Measurements from ENCODE around the gene RIT2.

RIT2 gene

DNA sequence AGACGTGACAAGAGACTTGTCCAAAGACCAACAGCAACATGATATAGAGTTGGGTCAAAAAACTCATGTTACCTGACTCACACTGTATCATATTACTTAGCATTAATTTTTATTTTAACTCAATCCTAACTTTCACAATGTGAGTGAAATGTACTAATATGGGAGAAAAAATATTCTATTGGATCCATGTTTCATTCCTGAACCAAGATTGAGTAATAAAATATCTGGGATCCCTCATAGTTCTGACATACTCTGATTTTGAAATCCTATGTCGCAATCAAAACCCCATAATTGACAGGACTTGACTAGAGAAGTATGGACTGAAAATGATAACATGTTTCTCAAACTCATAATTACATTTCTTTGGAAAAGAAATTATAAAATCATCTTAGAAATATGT is 190.4 kb downstream of the RIT2 start:
- DNase-seq (ENCODE audit: low read depth): no peak

DNA sequence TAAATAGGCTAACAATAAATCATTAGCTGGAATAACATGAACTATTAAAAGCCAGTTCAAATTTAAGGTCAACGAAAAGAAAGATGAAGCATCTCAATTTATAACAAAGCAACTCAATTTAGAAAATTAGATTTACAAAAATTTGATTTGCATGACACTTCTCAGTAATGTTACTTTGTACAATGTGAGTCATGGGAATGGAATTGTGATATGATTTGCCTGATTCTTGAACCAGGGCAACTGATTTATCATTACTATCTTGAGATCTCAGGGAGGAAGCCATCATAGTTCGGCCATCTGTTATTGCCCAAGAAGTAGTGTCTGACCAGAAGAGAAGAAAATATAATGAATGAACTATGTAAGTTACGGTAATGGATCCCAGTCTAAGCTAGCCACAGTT is 193.1 kb downstream of the RIT2 start:
- DNase-seq (ENCODE audit: low read depth): no peak

DNA sequence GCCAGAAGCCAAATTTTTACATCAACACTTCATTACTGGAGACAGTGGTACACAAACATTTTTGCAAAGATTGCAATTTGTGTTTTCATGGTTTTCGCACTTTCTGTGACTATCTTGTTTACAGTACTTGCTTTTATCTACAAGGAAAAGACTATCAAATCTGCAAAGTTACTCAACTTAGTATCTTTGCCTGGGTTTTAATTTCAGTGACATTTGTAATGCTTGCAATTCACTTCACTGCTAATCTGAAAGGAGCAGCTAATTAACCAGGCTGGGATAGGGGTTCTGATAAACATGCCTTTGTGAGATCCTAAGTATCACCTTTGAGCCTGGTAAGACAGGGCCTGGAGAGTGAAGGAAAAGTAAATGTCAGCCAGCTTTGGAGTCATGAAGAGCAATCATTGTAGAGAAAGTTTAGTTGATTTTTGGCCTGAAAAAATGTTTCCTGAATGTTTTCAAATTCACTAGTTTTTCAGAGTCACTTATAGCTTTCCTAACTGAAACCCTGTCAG is 194.2 kb downstream of the RIT2 start:
- DNase-seq (ENCODE audit: low read depth): no peak

- no peak for DNase-seq (ENCODE audit: low read depth)
Measured at GRCh38 chr18:42920621-42921020, 194.9 kb downstream of the RIT2 start.

DNA sequence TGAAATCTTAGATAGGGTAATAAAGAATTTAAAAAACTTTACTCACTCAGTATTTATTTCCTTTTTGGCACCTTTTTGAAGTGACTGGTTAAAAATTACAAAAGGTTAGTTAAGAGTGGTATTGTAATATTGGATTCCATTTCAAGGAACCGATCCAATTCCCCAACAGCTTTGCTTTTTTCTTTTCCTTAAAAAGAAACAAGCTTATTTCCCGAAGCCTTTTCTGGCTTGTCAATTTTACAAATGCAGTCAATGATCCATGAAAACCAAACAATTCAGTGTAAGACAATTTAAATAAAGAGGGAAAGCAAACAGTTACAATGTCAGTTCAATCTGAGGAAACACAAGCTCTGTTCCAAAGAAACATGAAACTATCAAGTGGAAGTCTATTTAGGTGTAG is 200.2 kb downstream of the RIT2 start:
- DNase-seq (ENCODE audit: low read depth): no peak

DNA sequence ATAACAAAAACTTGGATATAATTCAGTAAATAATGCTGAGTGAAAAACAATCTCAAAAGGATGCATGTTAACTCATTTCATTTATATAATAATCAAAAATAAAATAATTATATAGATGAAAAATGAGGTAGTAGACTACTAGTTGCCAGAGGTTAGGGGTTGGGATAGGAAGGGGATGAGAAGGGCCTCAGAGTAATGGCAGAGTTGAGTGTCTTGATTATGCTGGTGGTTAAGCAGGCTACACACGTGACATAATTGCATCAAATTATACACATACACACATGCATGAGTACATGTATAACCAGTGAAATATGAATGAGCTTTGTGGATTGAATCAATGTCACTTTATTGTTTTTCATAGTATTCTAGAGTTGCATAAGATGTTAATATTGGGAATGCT is 201.0 kb downstream of the RIT2 start:
- DNase-seq (ENCODE audit: low read depth): no peak

DNA sequence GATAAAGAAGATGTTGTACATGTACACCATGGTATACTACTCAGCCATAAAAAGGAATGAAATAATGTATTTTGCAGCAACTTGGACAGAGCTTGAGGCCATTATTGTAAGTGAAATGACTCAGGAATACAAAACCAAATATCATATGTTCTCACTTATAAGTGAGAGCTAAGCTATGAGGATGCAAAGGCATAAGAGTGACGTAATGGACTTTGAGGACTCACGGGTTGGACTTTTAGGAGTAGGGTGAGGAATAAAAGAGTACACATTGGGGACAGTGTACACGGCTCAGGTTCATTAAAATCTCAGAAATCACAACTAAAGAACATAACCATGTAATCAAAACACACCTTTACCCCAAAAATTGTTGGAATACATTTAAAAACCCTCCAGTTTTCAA is 206.4 kb downstream of the RIT2 start:
- no peak for DNase-seq (ENCODE audit: low read depth)

DNA sequence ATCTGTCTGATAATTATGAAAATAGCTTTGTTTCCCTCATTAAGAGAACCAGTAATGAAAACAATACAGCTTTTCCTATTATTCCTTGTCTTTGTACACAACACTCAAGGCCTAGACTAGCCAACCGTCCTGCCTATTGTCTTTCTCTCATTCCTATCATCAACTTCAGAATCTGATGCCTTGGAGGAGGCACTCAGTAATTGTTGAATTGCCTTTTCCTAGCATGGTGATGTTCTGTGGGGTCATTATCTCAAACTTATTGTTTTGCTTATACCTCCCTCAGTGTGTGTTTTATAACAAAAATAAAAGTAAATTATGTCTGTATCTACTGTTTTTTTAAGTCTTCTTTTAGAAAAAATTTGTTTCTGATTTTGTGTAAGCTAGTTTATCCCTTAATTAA is 208.7 kb downstream of the RIT2 start:
- no peak for DNase-seq (ENCODE audit: low read depth)

DNA sequence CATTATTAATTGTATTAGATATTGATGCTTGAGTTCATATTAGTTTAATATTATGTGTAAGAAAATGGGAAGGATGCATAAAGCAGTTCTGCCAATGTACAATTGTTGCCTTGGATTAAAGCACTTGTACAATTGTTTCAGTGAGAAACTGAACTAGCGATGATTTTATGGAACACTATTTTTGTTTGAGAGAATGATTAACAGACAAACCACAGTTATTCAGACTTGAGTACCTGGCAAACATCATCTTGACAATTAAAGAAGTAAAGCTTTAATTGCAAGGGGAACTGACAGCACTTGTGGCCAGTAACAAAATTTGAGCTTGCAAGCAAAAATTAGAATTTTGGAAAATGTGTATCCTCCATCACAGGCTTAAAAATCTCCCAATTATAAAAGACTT is 214.3 kb downstream of the RIT2 start:
- DNase-seq (ENCODE audit: low read depth): no peak

- DNase-seq (ENCODE audit: low read depth): no peak
Measured at GRCh38 chr18:42893977-42894376, 221.5 kb downstream of the RIT2 start.

- no peak for DNase-seq (ENCODE audit: low read depth)
Measured at GRCh38 chr18:42892181-42892580, 223.3 kb downstream of the RIT2 start.

DNA sequence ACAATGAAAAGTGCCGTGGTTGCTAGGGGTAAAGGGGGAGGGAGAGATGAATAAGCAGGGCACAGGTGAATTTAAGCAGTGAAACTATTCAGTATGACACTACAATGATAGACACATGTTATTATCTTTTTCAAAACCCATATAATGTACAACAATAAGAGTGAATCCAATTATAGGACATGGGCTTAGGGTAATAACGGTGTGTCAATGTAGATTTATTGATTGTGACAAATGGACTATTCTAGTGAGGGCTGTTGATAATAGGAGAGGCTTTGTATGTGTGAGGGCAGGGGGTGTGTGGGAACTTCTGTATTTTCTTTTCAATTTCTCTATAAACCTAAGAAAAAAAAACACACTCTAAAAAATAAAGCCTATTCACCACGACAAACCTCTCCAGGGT is 223.8 kb downstream of the RIT2 start:
- no peak for DNase-seq (ENCODE audit: low read depth)

DNA sequence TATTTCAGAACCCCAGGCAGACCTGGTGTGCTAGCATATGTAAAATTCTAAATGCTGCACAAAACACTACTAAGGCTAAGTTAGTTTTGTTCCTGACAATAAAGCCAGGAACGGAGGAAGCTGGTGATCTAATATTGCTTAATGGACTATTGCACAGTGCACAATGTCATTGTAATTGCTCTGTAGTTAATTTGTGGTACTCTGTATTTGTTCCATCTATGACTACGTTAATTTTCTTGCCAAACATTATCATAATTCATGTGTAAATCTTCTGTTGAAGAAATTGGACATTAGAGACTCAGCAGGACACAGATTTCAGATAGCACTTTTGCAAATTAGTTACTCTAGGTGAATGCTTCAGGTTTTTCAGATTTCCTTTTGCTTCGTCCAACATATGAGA is 232.3 kb downstream of the RIT2 start:
- DNase-seq (ENCODE audit: low read depth): no peak

- DNase-seq (ENCODE audit: low read depth): no peak
Measured at GRCh38 chr18:42882122-42882521, 233.4 kb downstream of the RIT2 start.

- no peak for DNase-seq (ENCODE audit: low read depth)
Measured at GRCh38 chr18:42872838-42873237, 242.6 kb downstream of the RIT2 start.

GRCh38 chr18:42864876-42865275 is 250.6 kb downstream of the RIT2 start:
- DNase-seq (ENCODE audit: low read depth): no peak

DNA sequence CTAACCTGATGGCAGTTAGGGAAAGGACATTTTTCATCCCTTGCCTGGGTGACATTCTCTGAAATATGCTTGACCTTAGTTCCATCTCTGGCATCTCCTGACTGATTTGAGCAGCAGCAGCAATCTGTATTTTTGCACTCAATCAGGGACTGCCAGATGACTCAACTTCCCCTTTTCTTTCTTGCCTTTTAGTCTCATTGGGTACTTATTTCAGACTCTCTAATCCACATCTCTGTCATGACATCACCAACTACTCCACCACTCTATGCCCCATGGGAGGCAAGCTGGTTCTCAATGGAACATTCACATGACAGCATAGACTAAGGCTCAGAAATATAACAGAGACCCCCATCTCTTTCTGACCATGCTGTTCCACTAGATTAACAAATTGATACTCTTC is 254.2 kb downstream of the RIT2 start:
- no peak for DNase-seq (ENCODE audit: low read depth)

DNA sequence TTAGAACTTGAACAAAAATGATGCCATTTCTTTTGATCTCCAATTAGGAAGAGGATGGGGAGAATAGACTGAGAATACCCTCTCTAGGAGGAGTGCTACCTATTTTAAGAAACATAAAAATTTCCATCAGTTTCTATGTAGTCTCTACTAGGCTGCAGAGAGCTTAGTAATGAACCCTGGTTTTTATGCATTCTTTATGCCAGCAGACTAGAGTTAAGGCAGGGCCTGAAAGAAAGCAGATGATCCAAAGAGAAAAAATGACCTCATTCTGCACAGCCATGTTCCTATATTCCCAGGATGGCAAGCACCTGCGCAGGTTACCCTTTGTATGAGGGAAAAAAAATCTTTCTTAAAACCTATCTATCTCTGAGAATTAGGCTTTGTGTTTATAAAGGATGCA is 254.9 kb downstream of the RIT2 start:
- DNase-seq (ENCODE audit: low read depth): no peak

- DNase-seq (ENCODE audit: low read depth): no peak
Measured at GRCh38 chr18:42860011-42860410, 255.5 kb downstream of the RIT2 start.

- DNase-seq (ENCODE audit: low read depth): no peak
Measured at GRCh38 chr18:42854558-42854957, 260.9 kb downstream of the RIT2 start.

- no peak for DNase-seq (ENCODE audit: low read depth)
Measured at GRCh38 chr18:42850174-42851083, 265.1 kb downstream of the RIT2 start.

- DNase-seq (ENCODE audit: low read depth): no peak
Measured at GRCh38 chr18:42839408-42839807, 276.1 kb downstream of the RIT2 start.

DNA sequence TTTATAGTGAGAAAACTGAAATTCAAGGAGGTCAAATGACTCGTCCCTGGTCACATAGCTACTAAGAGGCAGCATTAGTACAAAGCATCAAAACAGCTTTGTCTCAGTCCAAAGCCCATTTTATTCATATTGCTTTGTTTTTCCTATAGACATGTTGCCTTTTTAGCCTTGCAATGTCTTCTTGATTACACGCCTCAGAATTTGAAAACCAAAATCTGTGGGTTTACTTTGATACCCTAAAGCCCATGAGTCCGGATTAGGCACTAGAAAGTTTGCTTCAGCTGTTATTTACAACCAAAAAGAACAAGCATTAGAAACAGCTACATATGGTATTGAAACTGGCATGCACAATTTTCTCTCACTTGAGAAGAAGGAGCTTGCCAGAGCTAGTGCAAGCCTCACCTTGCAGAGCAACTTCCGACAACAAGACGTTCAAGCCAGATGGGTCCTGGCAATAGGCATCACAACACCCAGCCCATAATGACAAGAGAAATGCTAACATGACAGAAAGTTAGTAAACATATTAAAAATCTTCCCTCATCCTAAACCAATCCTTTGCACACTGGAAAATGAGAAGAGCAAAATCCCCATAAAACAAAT is 276.8 kb downstream of the RIT2 start:
- no peak for DNase-seq (ENCODE audit: low read depth)

GRCh38 chr18:42830936-42831335 is 284.5 kb downstream of the RIT2 start:
- no peak for DNase-seq (ENCODE audit: low read depth)

Measured in activated T-cell treated with anti-CD3 and anti-CD28 coated beads for 24 hours (primary cell).